Measurements from ENCODE around the gene CDC42EP3.

CDC42EP3 gene

GRCh38 chr2:37654932-37655841 lies 16.3 kb downstream of the CDC42EP3 start:
- Histone ChIP-seq H2AFZ (ENCODE audit: low read depth, low read length) (no peak overlapping the region), H3K4me1 (ENCODE audit: insufficient read depth, low read length) (no peaks in the 10 kb centered on the region), H3K27me3 (ENCODE audit: insufficient read depth, low read length, poor library complexity) (peaks cover 5% of the 10 kb centered on the region), H4K20me1 (ENCODE audit: insufficient read depth, low read length) (no peaks in the 10 kb centered on the region), H3K9me3 (ENCODE audit: insufficient read depth, low read length, severe bottlenecking) (no peaks in the 10 kb centered on the region), H3K36me3 (ENCODE audit: insufficient read depth, low read length) (no peaks in the 10 kb centered on the region), H3K4me3 (ENCODE audit: low read depth in 1 of 2, low read length in 2 of 2) (no peak overlapping the region), H3K9ac (ENCODE audit: low read depth, low read length) (no peak overlapping the region), H3K4me2 (ENCODE audit: insufficient read depth, low read length) (no peak overlapping the region), H3K79me2 (ENCODE audit: insufficient read depth, low read length) (no peaks in the 10 kb centered on the region), H3K27ac (ENCODE audit: low read length) (no peak overlapping the region)
- TF ChIP-seq EZH2 (IDR thresholded peaks at IDR 0.05; ENCODE audit: borderline replicate concordance, low read depth, low read length, severe bottlenecking) (no peak), CTCF (IDR thresholded peaks at IDR 0.05; ENCODE audit: borderline replicate concordance, extremely low read depth, low read length, poor library complexity, severe bottlenecking) (no peak)
- DNase-seq (no peak), ATAC-seq (ENCODE audit: insufficient read depth, low read depth) (no peak)

- peaks cover 5% of the 10 kb centered on the region for H3K27me3 ChIP-seq (ENCODE audit: insufficient read depth, low read length, poor library complexity)
- H4K20me1 ChIP-seq (ENCODE audit: insufficient read depth, low read length): no peaks in the 10 kb centered on the region
- H3K4me3 ChIP-seq (ENCODE audit: low read depth in 1 of 2, low read length in 2 of 2): no peak overlapping the region
- no peak overlapping the region for H2AFZ ChIP-seq (ENCODE audit: low read depth, low read length)
- no peak overlapping the region for H3K4me2 ChIP-seq (ENCODE audit: insufficient read depth, low read length)
- H3K9me3 ChIP-seq (ENCODE audit: insufficient read depth, low read length, severe bottlenecking): no peaks in the 10 kb centered on the region
- no peak for ATAC-seq (ENCODE audit: insufficient read depth, low read depth)
- H3K36me3 ChIP-seq (ENCODE audit: insufficient read depth, low read length): no peaks in the 10 kb centered on the region
- no peak for DNase-seq
- H3K27ac ChIP-seq (ENCODE audit: low read length): no peak overlapping the region
- H3K79me2 ChIP-seq (ENCODE audit: insufficient read depth, low read length): no peaks in the 10 kb centered on the region
- no peaks in the 10 kb centered on the region for H3K4me1 ChIP-seq (ENCODE audit: insufficient read depth, low read length)
- H3K9ac ChIP-seq (ENCODE audit: low read depth, low read length): no peak overlapping the region
- no peak for TF ChIP-seq CTCF (IDR thresholded peaks at IDR 0.05; ENCODE audit: borderline replicate concordance, extremely low read depth, low read length, poor library complexity, severe bottlenecking)
- TF ChIP-seq EZH2 (IDR thresholded peaks at IDR 0.05; ENCODE audit: borderline replicate concordance, low read depth, low read length, severe bottlenecking): no peak
These were observed 17.0 kb downstream of the CDC42EP3 start for GRCh38 chr2:37654419-37654818.

GRCh38 chr2:37653805-37654378 lies 17.6 kb downstream of the CDC42EP3 start:
- no peaks in the 10 kb centered on the region for H3K79me2 ChIP-seq (ENCODE audit: insufficient read depth, low read length)
- H2AFZ ChIP-seq (ENCODE audit: low read depth, low read length): no peak overlapping the region
- no peaks in the 10 kb centered on the region for H3K9me3 ChIP-seq (ENCODE audit: insufficient read depth, low read length, severe bottlenecking)
- DNase-seq (no peak), ATAC-seq (ENCODE audit: insufficient read depth, low read depth) (no peak)
- H3K4me3 ChIP-seq (ENCODE audit: low read depth in 1 of 2, low read length in 2 of 2): no peak overlapping the region
- H3K27me3 ChIP-seq (ENCODE audit: insufficient read depth, low read length, poor library complexity): peaks cover 5% of the 10 kb centered on the region
- no peaks in the 10 kb centered on the region for H4K20me1 ChIP-seq (ENCODE audit: insufficient read depth, low read length)
- H3K36me3 ChIP-seq (ENCODE audit: insufficient read depth, low read length): no peaks in the 10 kb centered on the region
- no peak overlapping the region for H3K9ac ChIP-seq (ENCODE audit: low read depth, low read length)
- H3K4me1 ChIP-seq (ENCODE audit: insufficient read depth, low read length): no peaks in the 10 kb centered on the region
- no peak overlapping the region for H3K4me2 ChIP-seq (ENCODE audit: insufficient read depth, low read length)
- TF ChIP-seq EZH2 (IDR thresholded peaks at IDR 0.05; ENCODE audit: borderline replicate concordance, low read depth, low read length, severe bottlenecking) (no peak), CTCF (IDR thresholded peaks at IDR 0.05; ENCODE audit: borderline replicate concordance, extremely low read depth, low read length, poor library complexity, severe bottlenecking) (no peak)
- no peak overlapping the region for H3K27ac ChIP-seq (ENCODE audit: low read length)

All from DND-41 (cell line).